HG03558 (cell line): ENCODE results near the gene ADSL.

Experiments
- ATAC-seq: cut with Tn5 transposase; IDR thresholded peaks from one replicate; pipeline ENCODE4 v1.9.1; 2021; ENCODE audit warnings: moderate number of reproducible peaks; ENCODE audit not compliant: unreplicated experiment; ENCODE audit errors: extremely low read depth

ADSL gene

GRCh38 chr22:40433416-40434090 is 87.3 kb downstream of the ADSL start:
- no peak for ATAC-seq

GRCh38 chr22:40434106-40434505 is 87.8 kb downstream of the ADSL start:
- ATAC-seq = no peak

DNA sequence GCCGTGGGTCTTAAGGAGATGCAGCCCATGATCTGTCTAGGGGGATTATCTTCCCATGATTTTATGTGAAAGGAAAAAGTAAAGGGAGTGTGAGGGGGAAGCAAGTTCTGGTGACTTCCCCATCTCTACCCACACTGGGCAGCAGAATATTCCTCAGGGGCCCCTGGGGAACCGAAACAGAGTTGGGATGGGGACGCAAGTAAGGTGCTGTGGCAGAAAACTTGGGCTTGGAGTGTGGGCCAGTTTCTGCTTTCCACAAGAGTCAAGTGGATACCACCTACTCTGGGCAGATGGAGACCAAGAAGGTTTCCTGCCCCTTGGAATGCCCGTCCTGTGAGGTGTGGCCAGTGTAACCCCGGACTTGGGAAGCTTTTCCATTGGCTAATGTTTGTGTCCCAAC is 88.4 kb downstream of the ADSL start:
- no peak for ATAC-seq

DNA sequence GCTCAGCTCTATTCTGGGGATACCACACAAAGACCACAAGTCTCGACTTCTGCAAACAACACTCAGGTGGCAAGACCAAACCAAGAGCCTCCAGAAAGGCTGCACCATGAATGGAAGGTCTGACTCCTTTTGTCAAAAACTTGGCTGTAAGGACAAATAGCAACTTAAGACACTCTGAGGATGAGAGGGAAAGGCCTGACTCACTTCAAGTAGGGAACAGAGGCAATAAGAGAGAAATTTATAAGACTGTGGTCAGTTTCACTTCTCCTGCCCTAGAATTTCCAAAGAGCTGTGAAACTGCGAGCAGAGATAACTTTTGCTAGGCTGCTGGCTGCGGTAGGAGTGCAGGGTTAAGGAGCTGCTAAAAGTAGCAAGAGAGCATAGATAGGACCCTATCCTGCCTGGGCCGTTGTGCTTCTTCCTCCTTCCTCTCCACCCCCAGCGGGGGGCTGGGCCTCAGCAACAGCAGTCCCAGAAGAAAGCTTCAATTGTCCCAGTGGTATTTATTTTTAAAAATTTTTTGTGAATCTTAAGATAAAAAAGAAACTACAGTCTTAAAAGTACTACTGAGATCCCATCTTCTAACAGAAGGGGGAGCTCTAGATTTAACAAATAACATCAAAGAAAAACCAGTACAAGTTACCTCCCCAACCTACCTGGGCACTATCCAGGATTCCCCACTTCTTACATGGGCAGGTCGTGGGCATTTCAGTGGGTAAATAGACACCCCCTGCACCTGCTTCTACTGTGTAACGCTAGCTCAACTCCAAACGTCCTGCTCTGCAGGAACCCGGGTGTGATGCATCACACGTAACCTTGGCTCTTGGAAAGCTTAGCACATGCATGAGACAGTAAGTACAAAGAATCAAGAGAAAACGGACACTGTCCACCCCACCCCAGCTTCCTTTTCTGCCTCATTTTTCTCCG is 90.5 kb downstream of the ADSL start:
- ATAC-seq = no peak
